HL-60/S4 treated with phorbol 12-myristate 13-acetate at 8.2 ng/mL for 4 days and 3 days (cell line): ENCODE data around the gene APOBEC3G.
"Not testable (repeated sequence)": the region's sequence is repeated elsewhere in the genome, so short reads cannot be mapped to it uniquely, and the experiment has no call there.

Source experiments
- in situ Hi-C: fragments of 300-500 bp; cut with MboI; formaldehyde crosslinking; loops from 2 replicates; pipeline ENCODE4 v1.15.0; 2022; ENCODE audit warnings: low sequenced_read_pairs

APOBEC3G gene

GRCh38 chr22:39066442-39067276 lies 10.4 kb upstream of the APOBEC3G start:
- in situ Hi-C loops = not testable (repeated sequence)

DNA sequence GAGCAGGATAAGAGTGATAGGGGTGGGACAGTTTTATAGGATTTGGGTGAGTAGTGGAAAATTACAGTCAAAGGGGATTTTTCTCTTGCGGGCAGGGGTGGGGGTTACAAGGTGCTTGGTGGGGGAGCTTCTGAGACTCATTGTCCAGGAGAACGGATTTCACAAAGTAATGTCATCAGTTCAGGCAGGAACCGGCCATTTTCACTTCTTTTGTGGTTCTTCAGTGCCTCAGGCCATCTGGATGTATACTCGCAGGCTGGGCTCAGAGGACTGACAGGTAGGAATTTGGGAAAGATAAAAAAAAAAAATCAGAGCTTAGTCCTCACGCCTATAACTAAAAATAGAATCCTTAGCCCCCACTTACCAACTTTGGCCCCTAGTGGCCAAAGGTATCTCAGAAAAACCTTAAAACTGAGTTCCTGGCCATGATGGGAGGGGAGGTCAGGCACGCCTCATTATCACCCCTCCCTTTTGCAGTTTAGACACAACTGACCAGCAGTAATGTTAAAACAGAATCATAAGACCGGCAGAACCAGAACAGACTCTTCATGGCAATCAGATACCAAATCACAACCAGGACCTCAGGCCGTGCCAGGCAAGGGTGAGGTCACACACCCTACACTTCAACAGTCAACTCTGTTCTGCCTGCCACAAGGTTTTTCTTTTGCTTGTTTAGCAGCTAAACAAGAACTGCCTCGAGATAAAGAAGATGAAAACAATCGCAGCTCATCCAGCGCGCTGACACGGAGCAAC lies 8.9 kb upstream of the APOBEC3G start:
- in situ Hi-C loops = no loop called here

DNA sequence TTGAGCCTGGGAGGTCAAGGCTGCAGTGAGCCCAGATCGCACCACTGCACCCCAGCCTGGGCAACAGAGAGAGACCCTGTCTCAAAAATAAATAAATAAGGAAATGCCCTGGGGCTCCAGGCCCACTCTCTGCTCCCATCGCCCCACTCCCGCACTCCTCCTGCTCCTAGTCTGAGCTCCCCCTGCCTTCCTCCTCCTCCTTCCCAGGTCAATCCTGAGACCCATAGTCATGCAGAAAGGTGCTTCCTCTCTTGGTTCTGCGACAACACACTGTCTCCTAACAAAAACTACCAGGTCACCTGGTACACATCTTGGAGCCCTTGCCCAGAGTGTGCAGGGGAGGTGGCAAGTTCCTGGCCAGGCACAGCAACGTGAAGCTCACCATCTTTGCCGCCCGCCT lies 6.9 kb upstream of the APOBEC3G start:
- in situ Hi-C loops = no loop called here

DNA sequence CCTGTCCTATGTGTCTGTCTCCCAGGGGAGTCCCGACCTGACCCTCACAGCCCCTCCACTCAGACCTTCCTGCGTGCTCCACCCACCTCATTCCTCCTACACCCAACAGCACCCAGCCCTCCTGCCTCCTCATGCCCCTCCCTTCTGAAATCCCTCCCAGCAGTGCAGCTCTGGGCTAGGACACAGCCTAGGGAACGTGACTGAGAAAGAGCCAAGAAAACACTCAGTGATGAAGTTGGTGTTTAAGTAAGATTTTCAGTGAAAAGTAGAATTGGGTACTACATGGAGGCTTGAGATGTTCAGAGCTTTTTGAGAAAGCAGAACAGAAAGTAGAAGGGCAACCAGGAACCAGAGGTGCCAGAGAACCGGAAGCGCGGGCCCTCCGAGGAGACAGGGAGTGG lies 4.5 kb upstream of the APOBEC3G start:
- in situ Hi-C loops = not testable (repeated sequence)

- in situ Hi-C loops = no loop called here
These were observed 3.1 kb upstream of the APOBEC3G start for GRCh38 chr22:39073981-39074380.

DNA sequence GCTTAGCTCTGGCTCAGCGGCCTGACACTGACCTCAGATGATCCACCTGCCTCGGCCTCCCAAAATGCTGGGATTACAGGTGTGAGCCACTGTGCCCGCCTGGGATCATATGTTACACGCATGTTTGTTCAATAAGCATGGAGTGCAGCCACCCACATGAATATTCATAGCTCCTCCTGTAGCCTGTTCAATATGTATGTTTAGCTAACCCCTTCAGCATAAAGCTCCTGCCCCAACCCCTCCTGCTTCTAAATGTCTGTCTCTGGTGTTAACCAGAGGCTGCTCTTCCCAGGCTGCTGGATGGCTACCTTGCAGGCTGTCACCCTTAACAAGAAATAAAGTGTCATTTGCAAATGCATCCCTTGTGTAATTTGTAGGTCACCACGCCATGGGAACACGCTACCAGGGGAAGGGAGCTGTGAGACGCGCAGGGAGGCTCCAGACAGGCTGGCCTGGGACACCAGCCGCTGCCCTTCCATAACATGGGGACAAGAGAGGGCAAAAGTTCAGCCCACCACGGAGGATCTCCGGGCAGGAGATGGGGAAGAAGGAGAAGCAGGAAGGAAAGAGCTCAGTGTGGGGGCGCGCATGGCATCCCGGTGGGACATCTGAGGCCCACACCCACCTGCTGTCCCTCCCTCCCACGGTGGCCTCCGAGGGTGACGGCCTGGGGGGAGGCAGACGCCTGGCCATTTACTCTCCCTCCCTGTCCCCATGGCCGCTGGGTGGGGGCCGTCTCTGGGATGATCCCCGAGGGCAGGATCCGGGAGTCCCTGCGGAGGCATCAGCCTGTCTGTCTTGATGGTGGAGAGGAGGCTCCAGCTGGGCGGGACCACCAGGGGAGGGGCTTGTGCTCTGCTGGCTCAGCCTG lies 685 bp upstream of the APOBEC3G start:
- in situ Hi-C loops = not testable (repeated sequence)

DNA sequence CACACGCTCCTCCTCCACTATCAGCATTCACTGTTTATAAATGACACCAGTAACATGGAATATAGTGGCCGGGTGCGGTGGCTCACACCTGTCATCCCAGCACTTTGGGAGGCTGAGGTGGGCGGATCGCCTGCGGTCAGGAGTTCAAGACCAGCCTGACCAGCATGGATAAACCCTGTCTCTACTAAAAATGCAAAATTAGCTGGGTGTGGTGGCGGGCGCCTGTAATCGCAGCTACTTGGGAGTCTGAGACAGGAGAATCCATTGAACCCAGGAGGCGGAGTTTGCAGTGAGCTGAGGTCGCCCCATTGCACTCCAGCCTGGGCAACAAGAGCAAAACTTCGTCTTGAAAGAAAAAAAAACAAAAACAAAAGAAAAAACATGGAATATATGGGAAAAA lies 837 bp downstream of the APOBEC3G start:
- in situ Hi-C loops = not testable (repeated sequence)

DNA sequence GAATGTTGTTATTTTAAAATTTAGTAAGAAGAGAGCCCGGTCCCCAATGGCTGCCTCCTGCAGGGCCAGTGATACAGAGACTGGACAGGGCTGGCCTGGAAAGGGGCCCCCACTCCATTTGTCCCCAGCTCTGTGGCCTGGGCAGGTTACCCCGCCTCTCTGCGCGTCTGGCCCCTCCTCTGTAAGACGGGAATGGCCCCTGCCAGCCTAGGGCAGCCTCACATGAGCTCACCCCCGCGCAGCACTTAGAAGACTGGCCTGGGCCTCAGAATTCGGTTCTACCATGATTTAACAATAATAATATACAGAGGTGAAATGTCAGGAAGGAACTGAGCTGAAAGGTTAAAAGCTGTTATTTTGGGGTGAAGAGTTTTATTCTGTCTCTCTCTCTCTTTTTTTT lies 1.3 kb downstream of the APOBEC3G start:
- in situ Hi-C loops = no loop called here

GRCh38 chr22:39079054-39079637 lies 2.1 kb downstream of the APOBEC3G start:
- in situ Hi-C loops = not testable (repeated sequence)

DNA sequence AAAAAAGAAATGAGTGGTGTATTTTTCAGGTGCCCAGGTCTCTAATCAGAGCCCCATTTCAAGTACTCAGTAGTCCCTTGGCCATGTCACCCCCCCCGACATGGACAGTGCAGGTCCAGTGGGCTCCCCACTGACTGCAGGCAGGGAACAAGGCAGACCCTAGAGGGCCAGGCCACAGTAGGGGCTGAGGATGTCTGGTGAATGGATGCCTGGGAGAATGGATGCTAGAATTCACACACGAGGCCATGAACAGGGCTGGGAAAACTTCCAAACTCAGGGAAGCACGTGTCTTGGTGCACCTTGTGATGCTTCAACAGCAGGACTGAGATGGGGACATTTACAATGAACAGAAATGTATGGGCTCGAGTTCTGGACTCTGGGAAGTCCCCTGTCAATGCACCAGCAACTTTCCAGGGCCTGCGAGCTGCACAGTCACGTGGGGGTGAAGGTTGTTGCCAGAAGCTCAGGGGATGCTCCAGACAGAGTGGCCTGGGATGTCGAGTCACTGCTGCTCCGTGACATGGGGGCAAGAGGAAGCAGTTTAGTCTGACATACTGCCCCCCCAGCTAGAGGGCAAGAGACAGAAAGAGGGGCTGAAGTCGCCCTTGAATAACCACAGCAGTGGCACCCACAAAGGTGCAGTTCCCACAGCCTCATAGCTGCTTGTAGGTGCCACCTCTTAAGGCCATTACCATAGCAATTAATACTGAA lies 3.1 kb downstream of the APOBEC3G start:
- in situ Hi-C loops = no loop called here

GRCh38 chr22:39081016-39081415 lies 3.9 kb downstream of the APOBEC3G start:
- in situ Hi-C loops = no loop called here

GRCh38 chr22:39081598-39081997 lies 4.5 kb downstream of the APOBEC3G start:
- in situ Hi-C loops = no loop called here

DNA sequence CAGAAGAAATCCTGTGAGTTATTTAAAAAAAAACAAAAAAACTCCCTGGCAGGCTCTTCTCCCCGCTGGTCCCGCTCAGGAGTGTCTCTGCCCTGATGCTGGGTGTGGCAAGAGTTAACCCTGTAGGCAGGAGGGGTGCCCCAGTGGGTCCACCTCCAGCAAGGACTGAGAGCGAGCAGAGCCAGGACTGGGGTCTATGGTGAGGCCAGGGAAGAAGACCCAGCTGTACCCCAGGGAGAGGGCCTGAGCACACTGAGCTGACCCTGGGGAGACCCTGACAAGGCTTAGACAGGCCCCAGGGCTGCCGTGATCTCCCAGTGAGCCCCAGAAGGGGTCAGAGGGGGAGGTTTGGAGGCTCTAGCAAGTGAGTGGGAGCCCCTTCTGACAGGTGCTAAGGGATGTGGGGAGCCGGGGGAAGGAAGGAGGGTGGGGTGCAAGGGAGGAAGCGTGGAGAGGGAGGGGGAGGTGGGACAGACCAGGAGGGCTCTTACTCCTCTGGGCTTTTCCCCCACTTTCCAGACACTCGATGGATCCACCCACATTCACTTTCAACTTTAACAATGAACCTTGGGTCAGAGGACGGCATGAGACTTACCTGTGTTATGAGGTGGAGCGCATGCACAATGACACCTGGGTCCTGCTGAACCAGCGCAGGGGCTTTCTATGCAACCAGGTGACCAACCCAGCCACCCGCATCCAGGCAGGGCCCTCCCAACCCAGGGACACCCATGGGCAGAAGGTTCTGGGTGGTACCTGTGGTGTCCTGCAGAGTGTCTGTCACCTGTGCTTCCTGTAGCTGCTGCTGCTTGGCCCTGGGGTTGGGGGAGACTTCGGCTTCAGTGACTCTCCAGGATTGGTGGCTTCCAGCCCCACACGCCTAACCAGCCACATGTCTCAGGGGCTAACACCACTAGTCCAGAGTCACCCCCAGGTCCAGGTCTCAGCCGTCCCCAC lies 6.4 kb downstream of the APOBEC3G start:
- in situ Hi-C loops = no loop called here

DNA sequence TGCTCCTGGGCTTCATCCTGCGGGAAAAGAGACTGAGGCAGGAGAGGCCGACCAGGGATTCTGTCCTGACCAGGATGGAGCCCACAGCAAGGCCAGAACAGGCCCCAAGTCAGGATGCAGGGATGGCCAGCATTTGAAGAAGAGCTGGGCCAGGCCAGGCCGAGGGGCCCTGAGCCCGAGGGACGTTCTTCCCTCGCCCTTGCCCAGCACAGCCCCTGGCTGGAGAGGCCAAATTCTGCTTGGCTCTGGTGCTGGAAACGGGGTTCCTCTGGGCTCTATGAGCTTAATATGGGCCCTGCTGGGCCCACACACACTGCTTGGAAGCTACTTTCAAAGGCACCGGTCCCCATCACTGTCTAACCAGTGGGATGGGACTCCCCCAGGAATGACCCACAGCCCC lies 7.6 kb downstream of the APOBEC3G start:
- in situ Hi-C loops = no loop called here

DNA sequence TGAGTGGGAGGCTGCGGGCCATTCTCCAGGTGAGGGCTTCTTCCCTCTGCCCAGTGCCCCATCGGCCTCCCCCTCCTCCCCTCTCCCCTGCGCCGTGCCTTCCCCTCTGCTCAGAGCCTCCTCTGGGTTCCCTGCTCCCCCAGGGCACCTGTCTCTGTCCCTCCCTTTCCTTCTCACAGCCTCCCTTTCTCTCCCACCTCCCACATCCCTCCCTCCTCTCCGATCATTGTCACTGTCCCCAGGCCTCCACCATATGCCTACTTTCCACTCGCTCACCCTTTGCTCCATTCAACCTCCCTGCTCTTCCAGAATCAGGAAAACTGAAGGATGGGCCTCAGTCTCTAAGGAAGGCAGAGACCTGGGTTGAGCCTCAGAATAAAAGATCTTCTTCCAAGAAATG lies 10.0 kb downstream of the APOBEC3G start:
- in situ Hi-C loops = no loop called here

DNA sequence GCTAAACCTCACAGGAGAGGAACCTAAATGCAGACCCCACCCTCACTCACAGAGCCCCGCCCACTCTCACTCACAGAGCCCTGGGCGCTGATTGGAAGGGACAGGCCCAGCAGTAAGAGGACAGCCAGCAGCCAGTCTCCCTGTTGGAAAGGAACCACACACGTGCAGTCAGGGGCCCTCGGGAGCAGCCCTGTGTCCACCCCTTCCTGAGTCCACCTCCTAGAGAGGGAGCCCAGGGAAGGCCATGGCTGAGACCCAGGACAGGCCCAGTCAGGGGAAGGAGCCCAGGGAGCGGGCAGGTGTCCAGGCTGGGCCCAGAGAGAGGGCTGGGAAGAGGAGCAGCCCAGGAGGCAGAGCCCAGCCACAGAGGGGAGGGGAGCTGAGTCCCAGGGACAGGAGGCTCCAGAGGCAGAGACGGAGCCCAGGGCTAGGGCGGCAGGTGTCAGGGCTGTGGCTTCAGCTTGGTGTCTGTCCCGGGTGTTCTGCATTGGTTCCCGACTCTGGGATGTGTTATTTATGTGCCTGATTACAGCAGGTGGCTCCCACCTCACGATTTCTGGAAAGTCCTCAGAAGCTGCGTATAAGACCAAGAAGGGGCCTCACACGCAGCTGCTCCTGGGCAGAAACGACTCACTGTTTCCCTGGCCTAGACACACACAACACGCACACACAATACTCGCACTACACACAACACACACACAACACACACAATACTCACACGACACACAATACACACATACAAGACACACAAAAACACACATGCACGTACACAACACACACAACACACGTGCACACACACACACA lies 11.0 kb downstream of the APOBEC3G start:
- in situ Hi-C loops = no loop called here

- in situ Hi-C loops = no loop called here
These were observed 11.6 kb downstream of the APOBEC3G start for GRCh38 chr22:39088685-39089032.

GRCh38 chr22:39089928-39090327 lies 12.9 kb downstream of the APOBEC3G start:
- in situ Hi-C loops = no loop called here
